ENCODE results near the gene DUSP8. TPM values are rescaled to one million over a fixed set of nuclear protein-coding genes. Genes with fewer than 3 reads are reported as not detected.

DUSP8 gene
- total RNA-seq, 1 experiment from 2014 or later = 2.6 TPM

GRCh38 chr11:1516273-1517067 is 55.6 kb downstream of the DUSP8 start:
- BruUV-seq (replicated peaks) = no TSS peak
- Histone ChIP-seq H3F3A (ENCODE audit: insufficient read depth, low read depth) (peaks cover 10% of the 10 kb centered on the region; the same call in 1 of the 2 replicates), H3K9me3 (ENCODE audit: insufficient read depth, low read depth) (no peaks in the 10 kb centered on the region), H3K4me1 (replicated peaks; ENCODE audit: insufficient read depth) (no peaks in the 10 kb centered on the region), H4K20me1 (ENCODE audit: insufficient read depth) (peaks cover 51% of the 10 kb centered on the region), H3K27ac (no peak overlapping the region), H3K79me2 (ENCODE audit: low read depth) (no peaks in the 10 kb centered on the region), H3K36me3 (ENCODE audit: low read depth) (no peaks in the 10 kb centered on the region), H3K4me3 (no peak overlapping the region), H3K9me2 (ENCODE audit: insufficient read depth) (no peaks in the 10 kb centered on the region), H3K27me3 (ENCODE audit: insufficient read depth, low read depth) (no peaks in the 10 kb centered on the region), H3K4me2 (no peak overlapping the region), H2AFZ (no peak overlapping the region)
- CTCF ChIA-PET = interaction anchor here (0.6 kb wide), 2 partner anchors 72 to 596 kb away, joined by 3 read pairs; no protein-coding TSS in a partner anchor
- intact Hi-C loops (cut with micrococcal nuclease; ENCODE audit: unreplicated experiment) = loop anchor here (5.0 kb wide), 2 partner anchors 314 to 404 kb away; no protein-coding TSS in a partner anchor
- DNase-seq = no peak
- POLR2A ChIA-PET (ENCODE audit: unreplicated experiment) = no interaction called here
- TF ChIP-seq EZH2 (IDR thresholded peaks at IDR 0.05; ENCODE audit: low read depth) = no peak
- TF ChIP-seq, protein P1, sequence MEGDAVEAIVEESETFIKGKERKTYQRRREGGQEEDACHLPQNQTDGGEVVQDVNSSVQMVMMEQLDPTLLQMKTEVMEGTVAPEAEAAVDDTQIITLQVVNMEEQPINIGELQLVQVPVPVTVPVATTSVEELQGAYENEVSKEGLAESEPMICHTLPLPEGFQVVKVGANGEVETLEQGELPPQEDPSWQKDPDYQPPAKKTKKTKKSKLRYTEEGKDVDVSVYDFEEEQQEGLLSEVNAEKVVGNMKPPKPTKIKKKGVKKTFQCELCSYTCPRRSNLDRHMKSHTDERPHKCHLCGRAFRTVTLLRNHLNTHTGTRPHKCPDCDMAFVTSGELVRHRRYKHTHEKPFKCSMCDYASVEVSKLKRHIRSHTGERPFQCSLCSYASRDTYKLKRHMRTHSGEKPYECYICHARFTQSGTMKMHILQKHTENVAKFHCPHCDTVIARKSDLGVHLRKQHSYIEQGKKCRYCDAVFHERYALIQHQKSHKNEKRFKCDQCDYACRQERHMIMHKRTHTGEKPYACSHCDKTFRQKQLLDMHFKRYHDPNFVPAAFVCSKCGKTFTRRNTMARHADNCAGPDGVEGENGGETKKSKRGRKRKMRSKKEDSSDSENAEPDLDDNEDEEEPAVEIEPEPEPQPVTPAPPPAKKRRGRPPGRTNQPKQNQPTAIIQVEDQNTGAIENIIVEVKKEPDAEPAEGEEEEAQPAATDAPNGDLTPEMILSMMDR (conservative IDR thresholded peaks at IDR 0.05) = no peak

DNA sequence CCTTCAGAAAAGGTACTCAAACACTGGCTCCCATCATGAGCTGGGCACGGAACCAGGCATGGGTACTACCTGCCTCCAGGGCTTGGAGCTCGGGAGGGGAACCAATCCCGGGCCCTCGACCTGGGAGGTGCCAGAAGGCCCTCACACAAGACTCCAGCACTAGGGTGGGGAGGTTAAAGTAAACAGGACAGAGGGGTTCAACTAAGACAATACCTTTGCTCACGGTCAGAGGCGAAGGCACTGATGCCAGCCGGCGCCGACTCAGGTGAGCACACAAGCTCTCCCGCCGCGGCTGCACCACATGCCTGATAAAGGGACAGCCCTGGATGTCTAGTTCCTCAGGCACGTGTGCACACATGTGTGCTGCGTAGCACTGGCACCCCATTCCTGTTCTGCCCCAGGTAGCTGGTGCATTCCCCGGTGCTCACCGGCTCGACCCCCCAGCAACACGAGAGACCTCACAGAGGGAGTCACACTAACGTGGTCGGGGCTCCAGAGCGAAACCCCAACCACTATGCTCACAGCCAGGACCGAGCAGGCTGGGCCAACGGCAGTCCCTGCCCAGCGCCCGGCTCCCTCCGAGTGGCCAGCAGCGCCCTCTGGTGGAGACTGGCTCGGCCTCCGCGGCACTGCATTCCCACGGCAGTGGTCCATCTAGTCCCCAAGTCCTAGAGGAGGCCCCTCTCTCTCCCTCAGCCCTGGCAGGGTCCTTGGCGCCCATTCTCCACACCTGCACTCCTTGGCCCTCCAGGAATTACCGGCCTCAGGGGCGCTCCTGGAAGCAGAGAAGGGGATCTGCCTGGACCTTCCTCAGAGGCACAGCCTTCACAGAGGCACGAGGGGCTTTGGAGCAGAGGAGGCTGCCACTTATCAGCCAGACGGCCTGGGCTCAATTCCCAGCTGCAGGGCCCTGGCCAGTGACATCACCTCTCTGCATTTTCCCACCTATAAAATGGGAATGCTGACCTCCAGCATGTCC is 56.7 kb downstream of the DUSP8 start:
- Histone ChIP-seq H2AFZ (no peak overlapping the region), H3K36me3 (ENCODE audit: low read depth) (no peaks in the 10 kb centered on the region), H3K27ac (no peak overlapping the region), H3K4me3 (no peak overlapping the region), H3K9me3 (ENCODE audit: insufficient read depth, low read depth) (no peaks in the 10 kb centered on the region), H3F3A (ENCODE audit: insufficient read depth, low read depth) (peaks cover 10% of the 10 kb centered on the region; the same call in 1 of the 2 replicates), H3K27me3 (ENCODE audit: insufficient read depth, low read depth) (no peaks in the 10 kb centered on the region), H3K4me2 (no peak overlapping the region), H3K79me2 (ENCODE audit: low read depth) (no peaks in the 10 kb centered on the region), H3K9me2 (ENCODE audit: insufficient read depth) (no peaks in the 10 kb centered on the region), H4K20me1 (ENCODE audit: insufficient read depth) (peaks cover 58% of the 10 kb centered on the region), H3K4me1 (replicated peaks; ENCODE audit: insufficient read depth) (no peaks in the 10 kb centered on the region)
- TF ChIP-seq EZH2 (IDR thresholded peaks at IDR 0.05; ENCODE audit: low read depth) = no peak
- TF ChIP-seq, protein P1 (conservative IDR thresholded peaks at IDR 0.05) = peak; percentile 76
- ChIA-PET POLR2A (ENCODE audit: unreplicated experiment) (no interaction called here), CTCF (interaction anchor here (0.6 kb wide), 2 partner anchors 71 to 597 kb away, joined by 3 read pairs; no protein-coding TSS in a partner anchor)
- no TSS peak for BruUV-seq (replicated peaks)
- intact Hi-C loops (cut with micrococcal nuclease; ENCODE audit: unreplicated experiment) = loop anchor here (5.0 kb wide), 2 partner anchors 313 to 403 kb away; no protein-coding TSS in a partner anchor
- peak in 1 of 2 experiments; percentile 66 for DNase-seq
